Loucy (cell line): ENCODE measurements around the gene AGAP3.

Experiments
- H2AFZ ChIP-seq: fragments of 200-600 bp; sonication (generic); 2 replicates; pipeline ENCODE4 v1.6.0; 2016; ENCODE audit warnings: antibody characterized with exemption, mild to moderate bottlenecking, low read length, moderate library complexity
- H3F3A ChIP-seq: fragments of 200-600 bp; 2 replicates; pipeline ENCODE4 v1.6.0; 2016; ENCODE audit warnings: antibody characterized with exemption, low read depth, mild to moderate bottlenecking
- H3K27me3 ChIP-seq: fragments of 200-600 bp; sonication (generic); 2 replicates; pipeline ENCODE4 v1.6.1; 2014; ENCODE audit warnings: low read length, mild to moderate bottlenecking; ENCODE audit not compliant: insufficient read depth, poor library complexity, severe bottlenecking
- H3K36me3 ChIP-seq: fragments of 200-600 bp; sonication (generic); 2 replicates; pipeline ENCODE4 v1.6.1; 2016; ENCODE audit warnings: low read length; ENCODE audit not compliant: insufficient read depth
- H3K4me1 ChIP-seq: fragments of 200-600 bp; sonication (generic); 2 replicates; pipeline ENCODE4 v1.5.1; 2014; ENCODE audit warnings: low read length, mild to moderate bottlenecking; ENCODE audit not compliant: insufficient read depth, poor library complexity, severe bottlenecking
- H3K4me2 ChIP-seq: fragments of 200-600 bp; sonication (generic); 2 replicates; pipeline ENCODE4 v1.6.0; 2014; ENCODE audit warnings: antibody characterized with exemption, low read length, low read depth, mild to moderate bottlenecking; ENCODE audit not compliant: poor library complexity, severe bottlenecking
- H3K4me3 ChIP-seq: fragments of 200-600 bp; sonication (generic); 2 replicates; pipeline ENCODE4 v1.5.1; 2014; ENCODE audit warnings: low read length, mild to moderate bottlenecking, mixed read lengths; ENCODE audit not compliant: poor library complexity, severe bottlenecking
- H3K79me2 ChIP-seq: fragments of 200-600 bp; sonication (generic); 2 replicates; pipeline ENCODE4 v1.6.1; 2014; ENCODE audit warnings: low read length; ENCODE audit not compliant: insufficient read depth
- H3K9ac ChIP-seq: fragments of 200-600 bp; sonication (generic); 2 replicates; pipeline ENCODE4 v1.6.0; 2014; ENCODE audit warnings: mild to moderate bottlenecking, low read depth, low read length, moderate library complexity; ENCODE audit not compliant: poor library complexity, severe bottlenecking
- H3K9me2 ChIP-seq: fragments of 200-600 bp; sonication (generic); replicated peaks from 2 replicates; pipeline ENCODE4 v1.6.1; 2016; ENCODE audit warnings: low read depth, low read length, mixed read lengths
- H3K9me3 ChIP-seq: fragments of 200-600 bp; sonication (generic); 2 replicates; pipeline ENCODE4 v1.6.1; 2014; ENCODE audit warnings: mild to moderate bottlenecking, antibody characterized with exemption, low read length, low read depth; ENCODE audit not compliant: insufficient read depth
- H4K20me1 ChIP-seq: fragments of 200-600 bp; sonication (generic); 2 replicates; pipeline ENCODE4 v1.6.0; 2014; ENCODE audit warnings: antibody characterized with exemption, low read length, mild to moderate bottlenecking; ENCODE audit not compliant: insufficient read depth, poor library complexity, severe bottlenecking
- CTCF ChIP-seq: fragments of 200-600 bp; sonication (generic); conservative IDR thresholded peaks from 2 replicates; pipeline ENCODE4 v1.5.1; 2014; ENCODE audit warnings: mild to moderate bottlenecking, antibody characterized with exemption, low read length
- EZH2phosphoT487 ChIP-seq: fragments of 200-600 bp; IDR thresholded peaks from 2 replicates; pipeline ENCODE4 v1.6.1; 2018; ENCODE audit warnings: antibody characterized with exemption, mild to moderate bottlenecking, moderate library complexity, borderline replicate concordance

Gene AGAP3

GRCh38 chr7:151078233-151079040 is 7.8 kb upstream of the AGAP3 start:
- H3K9me2 ChIP-seq = no peaks in the 10 kb centered on the region
- TF ChIP-seq EZH2phosphoT487 (no peak), CTCF (no peak)
- H3K9ac ChIP-seq = peak overlapping the region; percentile 99
- H3K4me2 ChIP-seq = peak overlapping the region; percentile 100
- peaks cover 20% of the 10 kb centered on the region for H3K4me1 ChIP-seq
- no peaks in the 10 kb centered on the region for H3K27me3 ChIP-seq
- no peak overlapping the region for H2AFZ ChIP-seq
- H4K20me1 ChIP-seq = peaks cover 14% of the 10 kb centered on the region
- H3K36me3 ChIP-seq = peaks cover 30% of the 10 kb centered on the region; the same call in 1 of the 2 replicates
- H3K79me2 ChIP-seq = peaks cover 40% of the 10 kb centered on the region
- H3K9me3 ChIP-seq = no peaks in the 10 kb centered on the region
- peak overlapping the region; percentile 100 for H3K4me3 ChIP-seq
- 0 out of 2 replicates have a peak, but pooled peaks cover 5% of the 10 kb centered on the region for H3F3A ChIP-seq

GRCh38 chr7:151079199-151079910 is 6.9 kb upstream of the AGAP3 start:
- Histone ChIP-seq H4K20me1 (peaks cover 14% of the 10 kb centered on the region), H3K4me3 (peak overlapping the region; percentile 100), H3K9me3 (no peaks in the 10 kb centered on the region), H3K4me1 (peaks cover 25% of the 10 kb centered on the region), H3F3A (0 out of 2 replicates have a peak, but pooled peaks cover 5% of the 10 kb centered on the region), H2AFZ (no peak overlapping the region), H3K79me2 (peaks cover 40% of the 10 kb centered on the region), H3K9me2 (no peaks in the 10 kb centered on the region), H3K27me3 (no peaks in the 10 kb centered on the region), H3K4me2 (peak overlapping the region; percentile 100), H3K9ac (peak overlapping the region; percentile 99), H3K36me3 (peaks cover 21% of the 10 kb centered on the region; the same call in 1 of the 2 replicates)
- TF ChIP-seq EZH2phosphoT487 (no peak), CTCF (no peak)

- Histone ChIP-seq H3K79me2 (peaks cover 40% of the 10 kb centered on the region), H3K36me3 (peaks cover 14% of the 10 kb centered on the region; the same call in 1 of the 2 replicates), H3K9ac (peak overlapping the region; percentile 99), H3K4me2 (peak overlapping the region; percentile 100), H3K9me2 (no peaks in the 10 kb centered on the region), H3F3A (0 out of 2 replicates have a peak, but pooled peaks cover 5% of the 10 kb centered on the region), H3K4me1 (peaks cover 29% of the 10 kb centered on the region), H3K9me3 (no peaks in the 10 kb centered on the region), H3K4me3 (peak overlapping the region; percentile 100), H3K27me3 (no peaks in the 10 kb centered on the region), H2AFZ (peak overlapping the region; percentile 93), H4K20me1 (peaks cover 14% of the 10 kb centered on the region)
- no peak for TF ChIP-seq CTCF
- no peak for TF ChIP-seq EZH2phosphoT487
These were observed 6.2 kb upstream of the AGAP3 start for GRCh38 chr7:151080067-151080521.
